Neuronal stem cell (in vitro differentiated cells): ENCODE results near the gene SLC35G6.
"Not testable (repeated sequence)": the region's sequence is repeated elsewhere in the genome, so short reads cannot be mapped to it uniquely, and the experiment has no call there.

Source experiments
- DNase-seq: peaks from one replicate; pipeline ENCODE4 v3.0.0-alpha.2; 2013; ENCODE audit warnings: low spot score
- H2AFZ ChIP-seq: one replicate; pipeline ENCODE4 v1.6.1; 2013; ENCODE audit warnings: mild to moderate bottlenecking, low read length, inconsistent platforms
- H2AK5ac ChIP-seq: 2 replicates; pipeline ENCODE4 v1.6.1; 2013; ENCODE audit warnings: low read depth, mild to moderate bottlenecking, inconsistent platforms, low read length, moderate library complexity, mixed read lengths
- H2BK120ac ChIP-seq: 2 replicates; pipeline ENCODE4 v1.6.1; 2013; ENCODE audit warnings: low read depth, mild to moderate bottlenecking, inconsistent platforms, low read length, moderate library complexity, mixed read lengths
- H2BK12ac ChIP-seq: one replicate; pipeline ENCODE4 v1.6.1; 2013; ENCODE audit warnings: low read length, inconsistent platforms
- H2BK15ac ChIP-seq: 2 replicates; pipeline ENCODE4 v1.6.1; 2013; ENCODE audit warnings: mild to moderate bottlenecking, low read length, inconsistent platforms, mixed read lengths
- H2BK5ac ChIP-seq: one replicate; pipeline ENCODE4 v1.6.1; 2013; ENCODE audit warnings: inconsistent platforms, mild to moderate bottlenecking, low read length, moderate library complexity
- H3K14ac ChIP-seq: one replicate; pipeline ENCODE4 v1.6.1; 2013; ENCODE audit warnings: low read length, inconsistent platforms
- H3K18ac ChIP-seq: 2 replicates; pipeline ENCODE4 v1.6.1; 2013; ENCODE audit warnings: low read length, inconsistent platforms
- H3K23ac ChIP-seq: 2 replicates; pipeline ENCODE4 v1.6.1; 2013; ENCODE audit warnings: low read depth, mild to moderate bottlenecking, mixed read lengths, low read length, inconsistent platforms; ENCODE audit not compliant: poor library complexity
- H3K27ac ChIP-seq: replicated peaks from 3 replicates; pipeline ENCODE4 v1.5.1; 2013; ENCODE audit warnings: low read length, inconsistent platforms
- H3K27me3 ChIP-seq, 3 experiments: 2 replicates each; pipeline ENCODE4 v1.6.1; 2013; ENCODE audit warnings: low read length in 3 of 3, mild to moderate bottlenecking in 2 of 3, inconsistent platforms in 1 of 3, low read depth in 1 of 3, mixed read lengths in 1 of 3, moderate library complexity in 1 of 3; ENCODE audit not compliant: control insufficient read depth in 3 of 3, insufficient read depth in 3 of 3
- H3K36me3 ChIP-seq, 2 donors: replicated peaks in 1 of 2; 2 replicates each; pipeline ENCODE4 v1.6.1; 2013; ENCODE audit warnings: low read length in 2 of 2; ENCODE audit not compliant: control insufficient read depth in 2 of 2, insufficient read depth in 2 of 2
- H3K4ac ChIP-seq: 2 replicates; pipeline ENCODE4 v1.6.1; 2013; ENCODE audit warnings: inconsistent platforms, mild to moderate bottlenecking, low read length, moderate library complexity
- H3K4me1 ChIP-seq, 2 donors: 1 replicate in 1 of 2; 2 replicates in 1 of 2; pipeline ENCODE4 v1.6.1; 2013; ENCODE audit warnings: low read length in 2 of 2, low read depth in 1 of 2; ENCODE audit not compliant: control insufficient read depth in 2 of 2, insufficient read depth in 1 of 2
- H3K4me2 ChIP-seq: one replicate; pipeline ENCODE4 v1.6.1; 2013; ENCODE audit warnings: mild to moderate bottlenecking, low read length, inconsistent platforms; ENCODE audit not compliant: insufficient read depth, poor library complexity, severe bottlenecking
- H3K4me3 ChIP-seq, 2 donors: 2 replicates each; pipeline ENCODE4 v1.5.1; 2013; ENCODE audit warnings: low read length in 2 of 2, mild to moderate bottlenecking in 2 of 2, inconsistent platforms in 1 of 2, moderate library complexity in 1 of 2
- H3K79me1 ChIP-seq: one replicate; pipeline ENCODE4 v1.6.1; 2013; ENCODE audit warnings: low read depth, mild to moderate bottlenecking, inconsistent platforms, low read length, moderate library complexity
- H3K9ac ChIP-seq: one replicate; pipeline ENCODE4 v1.6.1; 2013; ENCODE audit warnings: mild to moderate bottlenecking, low read depth, low read length, inconsistent platforms; ENCODE audit not compliant: poor library complexity
- H3K9me3 ChIP-seq, 2 donors: replicated peaks in 1 of 2; 2 replicates each; pipeline versions ENCODE3 to v1.6.1; 2013; ENCODE audit warnings: low read length in 2 of 2, mild to moderate bottlenecking in 2 of 2, inconsistent platforms in 1 of 2, low read depth in 1 of 2, mixed read lengths in 1 of 2, moderate library complexity in 1 of 2; ENCODE audit not compliant: control insufficient read depth in 2 of 2, insufficient read depth in 1 of 2
- H4K8ac ChIP-seq: one replicate; pipeline ENCODE4 v1.6.1; 2013; ENCODE audit warnings: low read depth, mild to moderate bottlenecking, inconsistent platforms, low read length, moderate library complexity
- H4K91ac ChIP-seq: one replicate; pipeline ENCODE4 v1.6.1; 2013; ENCODE audit warnings: low read length, low read depth, mild to moderate bottlenecking, inconsistent platforms; ENCODE audit not compliant: poor library complexity
- WGBS, 2 donors: extraction: QIAGEN DNeasy Blood & Tissue Kit; methylation state at CpG; one replicate each; pipeline ENCODE4 v1.1.7; 2013; ENCODE audit warnings: missing lambda C conversion rate in 2 of 2, mixed read lengths in 1 of 2; ENCODE audit not compliant: insufficient read length in 2 of 2, insufficient replicate concordance in 1 of 2; ENCODE audit errors: extremely low coverage in 2 of 2; 5-methylcytosine and 5-hydroxymethylcytosine counted together

Gene SLC35G6

GRCh38 chr17:7479213-7480088 lies 1.8 kb upstream of the SLC35G6 start, which contains the start of gene ZBTB4:
ZBTB4 (minus strand) TSS chr17:7479631; CDS start chr17:7466801, 12,830 bp downstream.
- Histone ChIP-seq H2BK5ac (peak within 1 kb of the TSS; percentile 3), H3K14ac (peak within 1 kb of the TSS; percentile 94), H3K23ac (peak within 1 kb of the TSS; percentile 94), H3K4ac (peak within 1 kb of the TSS; percentile 90), H2BK15ac (peak within 1 kb of the TSS; percentile 72), H3K9ac (peak within 1 kb of the TSS; percentile 99), H2BK12ac (no peak within 1 kb of the TSS), H3K4me3 (peak within 1 kb of the TSS; percentile 92 to 93), H4K91ac (peak within 1 kb of the TSS; percentile 92), H3K79me1 (peaks cover 13% of the 10 kb centered on the region), H3K4me1 (peaks cover 26 to 28% of the 10 kb centered on the region in 2 donors), H4K8ac (peak within 1 kb of the TSS; percentile 97), H3K27me3 (no peaks in the 10 kb centered on the region), H3K4me2 (peak within 1 kb of the TSS; percentile 77), H3K27ac (peak within 1 kb of the TSS; percentile 65), H2AK5ac (peak within 1 kb of the TSS; percentile 99), H2AFZ (peak within 1 kb of the TSS; percentile 88), H2BK120ac (peak within 1 kb of the TSS; percentile 13), H3K18ac (peak within 1 kb of the TSS; percentile 99), H3K36me3 (peaks cover 0 to 3% of the 10 kb centered on the region in 2 donors), H3K9me3 (no peaks in the 10 kb centered on the region)
- DNase-seq = peak; percentile 44
- WGBS, 2 donors = no CpG with 5 or more reads among the region's 92 CpGs

GRCh38 chr17:7480089-7480384 lies 1.2 kb upstream of the SLC35G6 start:
- no peak overlapping the region for H2BK12ac ChIP-seq
- peak overlapping the region; percentile 88 for H2AFZ ChIP-seq
- H3K14ac ChIP-seq = peak overlapping the region; percentile 94
- H3K79me1 ChIP-seq = peaks cover 12% of the 10 kb centered on the region
- no peak overlapping the region for H3K23ac ChIP-seq
- H3K36me3 ChIP-seq = peaks cover 0 to 3% of the 10 kb centered on the region in 2 donors
- no CpG with 5 or more reads among the region's 8 CpGs for WGBS, 2 donors
- H2BK15ac ChIP-seq = peak overlapping the region; percentile 72
- peak overlapping the region; percentile 99 for H3K9ac ChIP-seq
- peak overlapping the region; percentile 77 for H3K4me2 ChIP-seq
- no peak for DNase-seq
- H3K18ac ChIP-seq = peak overlapping the region; percentile 95
- H4K91ac ChIP-seq = no peak overlapping the region
- H3K27ac ChIP-seq = peak overlapping the region; percentile 26
- H3K4me3 ChIP-seq = peak overlapping the region; percentile 78 to 92
- no peak overlapping the region for H3K4ac ChIP-seq
- H3K4me1 ChIP-seq = peaks cover 26 to 28% of the 10 kb centered on the region in 2 donors
- H3K27me3 ChIP-seq = no peaks in the 10 kb centered on the region
- peak overlapping the region; percentile 10 for H2BK120ac ChIP-seq
- no peak overlapping the region for H2BK5ac ChIP-seq
- H3K9me3 ChIP-seq = no peaks in the 10 kb centered on the region
- peak overlapping the region; percentile 95 for H2AK5ac ChIP-seq
- no peak overlapping the region for H4K8ac ChIP-seq

DNA sequence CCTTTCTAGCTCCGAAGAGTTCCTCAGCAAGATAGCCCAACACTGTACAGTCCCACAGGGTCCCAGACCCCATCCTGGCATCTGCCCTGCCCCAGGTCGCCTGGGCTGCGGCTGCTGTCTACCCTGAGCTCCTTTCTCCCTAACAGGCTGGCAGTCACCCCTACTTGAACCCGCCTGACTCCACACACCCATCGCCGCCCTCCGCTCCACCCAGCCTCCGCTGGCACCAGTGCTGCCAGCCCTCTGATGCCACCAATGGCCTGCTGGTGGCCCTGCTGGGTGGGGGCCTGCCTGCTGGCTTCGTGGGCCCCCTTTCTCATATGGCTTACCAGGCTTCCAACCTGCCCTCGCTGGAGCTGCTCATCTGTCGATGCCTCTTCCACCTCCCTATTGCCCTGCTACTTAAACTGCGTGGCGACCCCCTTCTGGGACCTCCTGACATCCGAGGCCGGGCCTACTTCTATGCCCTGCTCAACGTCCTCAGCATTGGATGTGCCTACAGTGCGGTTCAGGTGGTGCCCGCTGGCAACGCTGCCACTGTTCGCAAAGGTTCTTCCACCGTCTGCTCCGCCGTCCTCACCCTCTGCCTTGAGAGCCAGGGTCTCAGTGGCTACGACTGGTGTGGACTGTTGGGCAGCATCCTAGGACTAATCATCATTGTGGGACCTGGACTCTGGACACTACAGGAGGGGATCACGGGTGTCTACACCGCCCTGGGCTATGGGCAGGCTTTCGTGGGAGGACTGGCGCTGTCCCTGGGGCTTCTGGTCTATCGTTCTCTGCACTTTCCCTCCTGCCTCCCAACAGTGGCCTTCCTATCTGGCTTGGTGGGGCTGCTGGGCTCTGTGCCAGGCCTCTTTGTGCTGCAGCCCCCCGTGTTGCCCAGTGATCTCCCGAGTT lies 846 bp downstream of the SLC35G6 start:
- peak overlapping the region in 1 of 2 donors; percentile 68 for H3K4me3 ChIP-seq
- H4K8ac ChIP-seq, H2BK12ac ChIP-seq, H2BK120ac ChIP-seq, H2AFZ ChIP-seq, DNase-seq, H3K9ac ChIP-seq, H3K4me2 ChIP-seq, H3K14ac ChIP-seq, H3K18ac ChIP-seq, H3K9me3 ChIP-seq, H3K27me3 ChIP-seq, H3K27ac ChIP-seq, H3K79me1 ChIP-seq: not testable (repeated sequence)
- H3K4ac ChIP-seq = peak overlapping the region; percentile 46
- H2BK15ac ChIP-seq = peak overlapping the region; percentile 62
- peak overlapping the region; percentile 22 for H4K91ac ChIP-seq
- H2AK5ac ChIP-seq = peak overlapping the region; percentile 60
- H3K4me1 ChIP-seq = peaks cover 28 to 36% of the 10 kb centered on the region in 2 donors
- H3K36me3 ChIP-seq = peaks cover 0 to 15% of the 10 kb centered on the region in 2 donors
- no CpG with 5 or more reads among the region's 31 CpGs for WGBS, 2 donors
- peak overlapping the region; percentile 80 for H3K23ac ChIP-seq
- peak overlapping the region; percentile 43 for H2BK5ac ChIP-seq
